GM18858 (cell line): ENCODE data around the gene BNC1.
"Not testable (repeated sequence)": the region's sequence is repeated elsewhere in the genome, so short reads cannot be mapped to it uniquely, and the experiment has no call there.

Source experiments
- ATAC-seq: cut with Tn5 transposase; IDR thresholded peaks from one replicate; pipeline ENCODE4 v1.9.1; 2021; ENCODE audit not compliant: unreplicated experiment

Gene BNC1

DNA sequence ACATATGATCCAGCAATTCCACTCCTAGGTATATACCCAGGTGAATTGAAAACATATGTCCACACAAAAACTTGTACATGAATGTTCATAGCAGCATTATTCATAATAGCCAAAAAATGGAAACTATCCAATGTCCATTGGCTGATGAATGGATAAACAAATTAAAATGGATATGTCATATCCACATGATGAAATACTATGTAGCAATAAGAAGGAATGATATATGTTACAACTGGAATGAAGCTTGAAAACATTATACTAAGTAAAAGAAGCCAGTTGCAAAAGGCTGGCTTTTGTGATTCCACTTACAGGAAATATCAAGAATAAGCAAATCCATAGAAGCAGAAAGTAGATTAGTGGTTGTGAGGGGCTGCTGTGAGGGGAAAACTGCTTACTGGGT lies 33.7 kb downstream of the BNC1 start:
- ATAC-seq, result no peak

DNA sequence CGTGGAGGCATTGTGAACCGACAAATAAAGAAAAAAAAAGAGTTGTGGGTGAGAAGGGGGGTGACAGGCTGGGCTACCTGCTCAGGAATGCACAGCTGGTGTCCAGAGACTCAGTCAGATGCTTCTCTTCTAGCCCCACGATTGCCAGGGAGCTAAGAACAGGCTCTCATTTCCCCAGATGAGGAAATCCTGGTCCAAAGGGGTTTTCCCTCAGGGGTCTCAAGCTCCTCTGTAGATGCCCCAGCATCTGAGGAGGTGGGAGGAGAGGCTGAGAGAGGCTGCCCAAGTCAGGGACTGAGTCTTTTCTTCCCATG lies 35.5 kb downstream of the BNC1 start:
- no peak for ATAC-seq

DNA sequence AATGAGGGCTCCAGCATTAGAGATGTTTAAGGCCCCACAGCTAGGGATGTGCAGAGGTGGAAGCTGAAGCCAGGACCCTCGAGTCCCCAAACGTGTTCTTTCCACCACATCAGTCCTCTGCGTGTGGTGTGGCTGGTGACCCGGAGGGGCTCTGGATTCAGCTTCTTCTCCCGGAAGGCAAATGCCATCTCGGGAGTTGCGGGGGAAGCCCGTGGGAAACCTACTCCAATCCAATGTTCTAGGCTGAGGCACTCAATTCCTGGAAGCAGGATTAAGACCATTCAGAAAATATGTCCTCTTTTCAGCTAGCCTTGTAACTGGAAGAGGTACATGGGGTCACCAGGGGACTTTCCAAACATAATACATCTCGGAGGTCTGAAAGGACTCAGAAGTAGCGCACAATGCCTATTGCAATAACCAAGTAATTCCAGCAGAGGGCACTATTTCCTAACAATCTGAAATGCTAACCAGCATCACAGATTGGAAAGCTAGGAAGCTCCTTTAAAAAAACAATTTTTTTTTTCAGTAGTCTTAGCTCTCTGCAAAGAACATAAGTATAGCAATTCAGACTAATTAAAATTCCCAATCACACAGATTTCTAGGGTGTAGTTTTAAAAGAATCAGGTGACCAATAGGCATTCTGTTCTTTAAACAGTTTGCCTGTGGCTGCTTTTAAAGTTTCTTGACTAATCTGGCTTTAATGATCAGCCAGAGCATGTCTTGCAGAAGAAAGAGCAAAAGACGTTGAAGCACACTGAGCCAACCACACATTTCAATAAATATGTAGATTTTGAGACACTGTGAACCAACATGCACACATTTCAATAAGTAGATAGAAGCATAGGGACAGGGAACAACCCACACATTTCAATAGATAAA lies 36.1 kb downstream of the BNC1 start:
- ATAC-seq, result no peak

DNA sequence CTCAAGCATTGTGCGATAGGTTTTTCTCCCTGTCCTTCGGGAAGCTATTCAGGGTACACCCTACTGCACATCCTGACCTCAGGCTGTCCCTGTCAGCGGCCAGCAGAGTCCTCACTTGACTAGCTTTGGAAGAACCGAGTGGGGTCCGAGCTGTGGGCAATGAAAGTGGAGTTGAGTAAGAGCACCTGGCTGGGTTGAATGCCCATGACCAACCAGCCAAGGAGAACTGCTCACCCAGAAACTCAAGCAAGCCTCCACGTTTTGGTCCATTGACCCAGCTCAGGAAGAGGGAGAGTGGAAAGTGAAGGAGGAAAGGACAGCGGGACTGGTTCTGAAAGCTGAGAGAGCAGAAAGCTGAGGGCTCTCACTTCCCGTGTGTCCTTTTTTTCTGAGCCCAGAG lies 40.8 kb downstream of the BNC1 start:
- ATAC-seq, result no peak

DNA sequence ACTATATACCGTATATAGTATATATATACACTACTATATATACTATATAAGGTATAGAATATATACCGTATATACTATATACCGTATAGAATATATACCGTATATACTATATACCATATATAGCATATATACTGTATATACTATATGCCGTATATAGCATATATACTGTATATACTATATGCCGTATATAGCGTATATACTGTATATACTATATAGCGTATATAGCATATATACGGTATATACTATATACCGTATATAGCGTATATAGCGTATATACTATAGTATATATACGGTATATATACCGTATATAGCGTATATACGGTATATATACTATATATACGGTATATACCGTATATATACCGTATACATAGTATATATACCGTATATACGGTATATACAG lies 54.2 kb downstream of the BNC1 start:
- ATAC-seq, result no peak

DNA sequence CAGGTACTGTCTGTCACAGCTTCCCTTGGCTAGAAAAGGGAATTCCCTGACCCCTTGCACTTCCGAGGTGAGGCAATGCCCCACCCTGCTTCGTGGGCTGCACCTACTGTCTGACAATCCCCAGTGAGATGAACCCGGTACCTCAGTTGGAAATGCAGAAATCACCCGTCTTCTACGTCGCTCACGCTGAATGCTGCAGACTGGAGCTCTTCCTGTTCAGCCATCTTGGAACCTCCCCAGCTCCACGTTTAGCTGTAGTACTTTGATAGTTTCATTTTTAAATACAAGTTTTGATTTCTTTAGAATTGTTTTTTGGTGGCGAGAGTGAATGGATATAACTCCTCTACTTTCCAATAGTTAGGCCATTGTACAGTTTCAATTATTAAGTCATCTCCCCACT lies 59.0 kb downstream of the BNC1 start:
- ATAC-seq, result no peak

DNA sequence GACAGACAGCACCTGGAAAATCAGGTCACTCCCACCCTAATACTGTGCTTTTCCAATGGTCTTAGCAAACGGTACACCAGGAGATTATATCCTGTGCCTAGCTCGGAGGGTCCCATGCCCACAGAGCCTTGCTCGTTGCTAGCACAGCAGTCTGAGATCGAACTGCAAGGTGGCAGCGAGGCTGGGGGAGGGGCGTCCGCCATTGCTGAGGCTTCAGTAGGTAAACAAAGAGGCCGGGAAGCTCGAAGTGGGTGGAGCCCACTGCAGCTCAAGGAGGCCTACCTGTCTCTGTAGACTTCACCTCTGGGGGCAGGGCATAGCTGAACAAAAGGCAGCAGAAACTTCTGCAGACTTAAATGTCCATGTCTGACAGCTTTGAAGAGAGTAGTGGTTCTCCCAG lies 62.7 kb downstream of the BNC1 start:
- ATAC-seq, result not testable (repeated sequence)

DNA sequence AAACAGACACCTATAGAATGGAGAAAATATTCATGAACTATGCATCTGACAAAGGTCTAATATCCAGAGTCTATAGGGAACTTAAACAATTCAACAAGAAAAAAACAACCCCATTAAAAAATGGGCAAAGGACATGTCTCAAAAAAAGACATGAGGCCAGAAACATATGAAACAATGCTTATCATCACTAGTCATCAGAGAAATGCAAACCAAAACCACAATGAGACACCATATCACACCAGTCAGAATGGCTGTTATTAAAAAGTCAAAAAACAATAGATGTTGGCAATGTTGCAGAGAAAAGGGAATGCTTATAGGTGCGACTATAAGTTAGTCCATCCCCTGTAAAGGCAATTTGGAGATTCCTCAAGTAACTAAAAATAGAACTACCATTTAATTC lies 65.4 kb downstream of the BNC1 start:
- no peak for ATAC-seq

DNA sequence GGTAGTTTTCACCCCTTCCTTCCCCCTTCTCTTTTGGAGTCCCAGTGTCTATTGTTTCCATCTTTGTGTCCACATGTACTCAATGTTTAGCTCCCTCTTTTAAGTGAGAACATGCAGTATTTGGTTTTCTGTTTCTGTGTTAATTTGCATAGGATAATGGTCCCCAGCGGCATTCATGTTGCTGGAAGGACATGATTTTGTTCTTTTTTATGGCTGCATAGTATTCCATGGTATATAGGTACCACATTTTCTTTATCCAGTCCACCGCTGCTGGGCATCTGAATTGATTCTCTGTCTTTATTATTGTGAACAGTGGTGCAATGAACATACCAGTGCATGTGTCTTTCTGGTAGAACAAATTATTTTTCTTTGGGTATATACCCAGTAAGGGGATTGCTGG lies 69.2 kb downstream of the BNC1 start:
- no peak for ATAC-seq

DNA sequence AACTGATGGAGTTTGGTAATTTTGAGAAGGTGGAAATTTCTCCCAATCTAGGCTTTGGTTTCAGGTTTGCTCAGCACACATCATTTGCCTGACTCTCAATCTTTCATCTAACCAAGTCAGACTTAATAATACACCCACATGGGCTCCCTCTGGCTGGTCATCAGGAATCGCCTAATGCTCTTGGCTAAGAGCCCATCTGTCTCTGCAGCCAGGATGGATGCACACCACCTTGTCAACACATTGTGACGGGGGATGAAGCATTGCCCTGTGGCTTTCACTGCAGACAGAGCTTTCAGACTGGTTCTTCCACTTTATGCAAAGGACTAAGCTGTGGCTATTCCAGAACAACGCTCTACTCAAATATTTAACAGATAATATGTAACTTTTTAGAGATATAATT lies 73.8 kb downstream of the BNC1 start:
- ATAC-seq, result no peak

DNA sequence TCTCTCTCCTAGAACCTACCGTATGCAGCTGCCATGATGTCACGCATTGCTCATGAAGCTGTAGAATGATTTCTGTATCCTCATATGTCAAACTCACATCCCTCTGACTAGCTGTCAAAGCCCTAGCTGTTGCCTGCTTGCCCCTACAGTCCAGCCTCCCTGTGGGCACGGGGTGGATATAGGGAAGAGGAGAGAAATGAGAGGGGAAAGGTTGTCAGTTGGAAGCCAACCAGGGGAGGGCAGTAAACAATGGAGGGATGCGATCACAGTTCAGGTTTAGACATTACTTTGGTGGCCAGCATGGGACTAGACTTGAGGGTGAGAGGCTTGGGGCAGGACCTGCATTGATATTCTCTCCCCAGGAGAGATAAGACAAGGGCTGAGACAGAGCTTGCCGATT lies 75.1 kb downstream of the BNC1 start:
- no peak for ATAC-seq

DNA sequence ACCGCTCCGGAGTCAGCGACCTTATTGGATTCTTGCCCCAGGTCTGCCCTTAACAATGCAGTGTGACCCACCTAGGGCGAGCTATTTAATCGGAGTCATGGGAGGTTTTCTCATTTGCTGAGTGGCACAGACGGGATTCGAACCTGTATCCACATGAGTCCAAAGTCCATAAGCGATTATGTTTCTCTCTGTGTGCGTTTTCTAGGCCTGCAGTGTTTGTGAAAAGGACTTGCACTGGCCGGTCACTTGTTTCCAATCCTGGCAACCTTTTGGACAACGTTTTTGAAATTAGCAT lies 76.2 kb downstream of the BNC1 start:
- ATAC-seq, result no peak

DNA sequence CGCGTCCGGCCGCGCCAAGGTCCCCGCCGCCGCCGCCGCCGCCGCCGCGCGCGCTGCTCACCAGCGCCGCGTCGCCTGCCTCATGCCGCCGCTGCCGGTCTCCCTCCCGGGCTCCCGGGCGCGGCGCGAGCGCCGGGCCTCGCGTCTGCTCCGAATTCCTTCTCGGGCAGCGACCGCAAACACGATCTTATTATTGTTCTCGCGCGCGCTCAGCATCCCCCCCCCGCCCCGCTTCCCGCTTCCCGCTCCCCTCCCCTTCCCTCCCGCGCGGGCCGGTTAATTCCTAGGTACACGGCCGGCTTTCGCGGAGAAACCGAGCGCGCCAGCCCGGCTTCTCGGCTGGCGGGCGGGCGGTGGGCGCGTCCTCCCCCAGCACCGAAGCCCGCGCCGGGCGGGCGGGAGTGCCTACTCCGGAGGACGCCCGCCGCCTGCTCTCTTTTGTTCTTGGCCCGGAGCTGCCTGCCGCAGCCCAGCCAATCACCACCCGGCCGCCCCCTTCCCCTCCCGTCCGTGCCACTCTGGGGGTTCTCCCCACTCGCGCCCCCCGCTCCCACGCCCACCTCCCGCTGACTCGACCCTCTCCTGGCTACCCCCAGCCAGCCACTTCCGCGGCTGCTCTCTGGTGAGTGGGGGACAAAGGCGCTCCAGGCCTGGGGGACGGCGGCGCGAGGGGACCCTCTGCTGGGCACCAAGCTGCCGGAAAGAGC lies 76.7 kb downstream of the BNC1 start, which contains the start of gene HDGFL3:
Gene HDGFL3, minus strand, starts transcription at position 164 of the 707 bp plus-strand sequence. CDS start 409 bp downstream, outside the sequence.
- ATAC-seq, result no peak

DNA sequence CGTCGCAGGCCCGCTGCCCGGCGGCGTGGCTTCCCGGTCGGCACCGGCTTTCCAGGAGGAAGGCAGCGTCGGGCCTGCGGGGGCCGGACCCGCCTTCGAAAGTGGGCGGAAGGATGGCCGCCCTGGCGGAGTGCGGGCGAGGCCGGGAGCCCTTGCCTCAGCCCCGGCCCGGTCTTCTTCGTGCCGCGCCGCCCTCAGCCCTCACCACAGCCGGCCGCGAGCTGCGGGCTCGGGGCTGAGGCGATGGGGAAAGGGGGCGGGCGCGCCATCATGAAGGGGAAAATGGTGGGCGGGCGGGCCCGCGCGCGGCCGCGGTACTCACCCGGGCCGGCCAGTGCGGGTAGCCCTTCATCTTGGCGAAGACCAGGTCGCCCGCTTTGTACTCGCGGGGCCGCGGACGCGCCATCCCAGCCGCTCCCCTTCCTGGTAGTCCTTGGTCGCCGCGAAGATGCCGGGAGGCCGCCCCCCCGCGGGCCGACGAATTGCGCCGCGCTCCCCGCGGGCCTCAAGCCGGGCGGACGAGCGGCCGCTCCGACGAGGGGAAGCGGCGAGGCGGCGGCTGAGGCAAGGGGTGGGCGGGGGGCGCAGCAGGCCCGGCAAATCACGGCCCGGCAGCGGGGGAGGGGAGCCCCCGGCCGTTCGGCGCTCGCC lies 77.3 kb downstream of the BNC1 start:
- ATAC-seq, result no peak

DNA sequence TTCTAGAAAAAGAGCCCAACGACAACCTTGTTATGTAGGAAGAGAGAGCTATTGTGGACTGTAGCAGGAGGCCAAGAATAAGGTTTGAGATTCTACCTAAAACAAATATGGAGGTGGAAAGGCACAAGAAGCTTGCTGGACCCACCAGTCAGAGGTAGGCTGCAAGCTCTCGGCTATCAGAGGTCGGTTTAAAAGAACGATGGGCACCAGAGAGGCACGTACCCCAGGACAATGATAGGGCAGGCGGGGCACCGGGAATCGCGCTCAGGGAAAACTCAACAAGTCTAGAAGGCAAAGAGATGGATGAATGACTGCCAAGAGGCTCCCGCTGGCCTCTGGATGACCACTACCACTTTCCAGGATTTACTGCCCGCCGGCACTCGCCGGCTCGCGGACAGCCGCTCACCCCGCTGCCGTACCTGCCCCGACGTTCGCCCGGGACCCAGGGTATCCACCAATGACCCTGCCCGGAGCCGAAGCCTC lies 77.9 kb downstream of the BNC1 start:
- no peak for ATAC-seq
